ENCODE measurements around the gene IKZF2. TPM values are rescaled to one million over a fixed set of nuclear protein-coding genes. Genes with fewer than 3 reads are reported as not detected.

IKZF2 gene
- total RNA-seq, 2 donors from 2014 or later, result 16.2 to 26.5 TPM

DNA sequence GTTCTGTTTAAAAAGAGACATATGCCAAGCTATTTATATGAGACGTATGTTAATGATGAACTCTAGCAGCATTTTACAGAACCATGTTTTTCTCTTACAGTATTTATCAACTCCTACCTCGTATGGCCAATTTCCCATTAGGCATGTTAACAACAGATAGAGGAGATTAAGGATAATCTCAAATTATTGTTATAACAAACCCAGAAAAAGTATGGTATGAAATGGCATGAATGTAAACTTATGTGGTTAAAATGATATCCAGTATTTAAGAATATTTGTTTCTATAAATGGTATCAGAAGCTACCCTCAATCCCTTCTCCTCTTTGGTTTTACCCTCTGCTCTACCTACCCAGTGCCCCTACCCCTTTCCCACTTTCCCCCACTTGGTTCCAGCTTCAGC is 132.0 kb downstream of the IKZF2 start:
- ATAC-seq (ENCODE audit: insufficient number of reproducible peaks, low FRiP score, low read depth), result no peak
- H3K27ac ChIP-seq, result no peak overlapping the region
- no peaks in the 10 kb centered on the region for H3K9me3 ChIP-seq
- no peaks in the 10 kb centered on the region for H3K36me3 ChIP-seq
- TF ChIP-seq, protein P1, sequence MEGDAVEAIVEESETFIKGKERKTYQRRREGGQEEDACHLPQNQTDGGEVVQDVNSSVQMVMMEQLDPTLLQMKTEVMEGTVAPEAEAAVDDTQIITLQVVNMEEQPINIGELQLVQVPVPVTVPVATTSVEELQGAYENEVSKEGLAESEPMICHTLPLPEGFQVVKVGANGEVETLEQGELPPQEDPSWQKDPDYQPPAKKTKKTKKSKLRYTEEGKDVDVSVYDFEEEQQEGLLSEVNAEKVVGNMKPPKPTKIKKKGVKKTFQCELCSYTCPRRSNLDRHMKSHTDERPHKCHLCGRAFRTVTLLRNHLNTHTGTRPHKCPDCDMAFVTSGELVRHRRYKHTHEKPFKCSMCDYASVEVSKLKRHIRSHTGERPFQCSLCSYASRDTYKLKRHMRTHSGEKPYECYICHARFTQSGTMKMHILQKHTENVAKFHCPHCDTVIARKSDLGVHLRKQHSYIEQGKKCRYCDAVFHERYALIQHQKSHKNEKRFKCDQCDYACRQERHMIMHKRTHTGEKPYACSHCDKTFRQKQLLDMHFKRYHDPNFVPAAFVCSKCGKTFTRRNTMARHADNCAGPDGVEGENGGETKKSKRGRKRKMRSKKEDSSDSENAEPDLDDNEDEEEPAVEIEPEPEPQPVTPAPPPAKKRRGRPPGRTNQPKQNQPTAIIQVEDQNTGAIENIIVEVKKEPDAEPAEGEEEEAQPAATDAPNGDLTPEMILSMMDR (IDR thresholded peaks at IDR 0.05), result no peak
- H3K27me3 ChIP-seq (replicated peaks; ENCODE audit: insufficient read depth), result no peaks in the 10 kb centered on the region
- DNase-seq (ENCODE audit: low spot score), result no peak
- no peak overlapping the region for H3K4me3 ChIP-seq
- H3K4me1 ChIP-seq (ENCODE audit: control insufficient read depth in 1 of 2, low read depth in 2 of 2), result no peaks in the 10 kb centered on the region

GRCh38 chr2:213018340-213018901 is 133.0 kb downstream of the IKZF2 start:
- no peak for ATAC-seq (ENCODE audit: insufficient number of reproducible peaks, low FRiP score, low read depth)
- no peaks in the 10 kb centered on the region for H3K4me1 ChIP-seq (ENCODE audit: control insufficient read depth in 1 of 2, low read depth in 2 of 2)
- no peaks in the 10 kb centered on the region for H3K9me3 ChIP-seq
- H3K27me3 ChIP-seq (replicated peaks; ENCODE audit: insufficient read depth), result no peaks in the 10 kb centered on the region
- H3K36me3 ChIP-seq, result no peaks in the 10 kb centered on the region
- H3K27ac ChIP-seq, result no peak overlapping the region
- H3K4me3 ChIP-seq, result no peak overlapping the region
- TF ChIP-seq, protein P1 (IDR thresholded peaks at IDR 0.05), result no peak
- DNase-seq (ENCODE audit: low spot score), result no peak

GRCh38 chr2:213017404-213017803 is 134.0 kb downstream of the IKZF2 start:
- DNase-seq (ENCODE audit: low spot score) (no peak), ATAC-seq (ENCODE audit: insufficient number of reproducible peaks, low FRiP score, low read depth) (no peak)
- Histone ChIP-seq H3K4me1 (ENCODE audit: control insufficient read depth in 1 of 2, low read depth in 2 of 2) (no peaks in the 10 kb centered on the region), H3K4me3 (no peak overlapping the region), H3K27ac (no peak overlapping the region), H3K9me3 (no peaks in the 10 kb centered on the region), H3K36me3 (no peaks in the 10 kb centered on the region), H3K27me3 (replicated peaks; ENCODE audit: insufficient read depth) (no peaks in the 10 kb centered on the region)
- TF ChIP-seq, protein P1 (IDR thresholded peaks at IDR 0.05), result no peak

- Histone ChIP-seq H3K4me1 (ENCODE audit: control insufficient read depth in 1 of 2, low read depth in 2 of 2) (no peaks in the 10 kb centered on the region), H3K4me3 (no peak overlapping the region), H3K27ac (no peak overlapping the region), H3K27me3 (replicated peaks; ENCODE audit: insufficient read depth) (no peaks in the 10 kb centered on the region), H3K9me3 (no peaks in the 10 kb centered on the region), H3K36me3 (no peaks in the 10 kb centered on the region)
- TF ChIP-seq, protein P1 (IDR thresholded peaks at IDR 0.05), result no peak
- DNase-seq (ENCODE audit: low spot score) (no peak), ATAC-seq (ENCODE audit: insufficient number of reproducible peaks, low FRiP score, low read depth) (no peak)
These were observed 134.4 kb downstream of the IKZF2 start for GRCh38 chr2:213016984-213017351.

DNA sequence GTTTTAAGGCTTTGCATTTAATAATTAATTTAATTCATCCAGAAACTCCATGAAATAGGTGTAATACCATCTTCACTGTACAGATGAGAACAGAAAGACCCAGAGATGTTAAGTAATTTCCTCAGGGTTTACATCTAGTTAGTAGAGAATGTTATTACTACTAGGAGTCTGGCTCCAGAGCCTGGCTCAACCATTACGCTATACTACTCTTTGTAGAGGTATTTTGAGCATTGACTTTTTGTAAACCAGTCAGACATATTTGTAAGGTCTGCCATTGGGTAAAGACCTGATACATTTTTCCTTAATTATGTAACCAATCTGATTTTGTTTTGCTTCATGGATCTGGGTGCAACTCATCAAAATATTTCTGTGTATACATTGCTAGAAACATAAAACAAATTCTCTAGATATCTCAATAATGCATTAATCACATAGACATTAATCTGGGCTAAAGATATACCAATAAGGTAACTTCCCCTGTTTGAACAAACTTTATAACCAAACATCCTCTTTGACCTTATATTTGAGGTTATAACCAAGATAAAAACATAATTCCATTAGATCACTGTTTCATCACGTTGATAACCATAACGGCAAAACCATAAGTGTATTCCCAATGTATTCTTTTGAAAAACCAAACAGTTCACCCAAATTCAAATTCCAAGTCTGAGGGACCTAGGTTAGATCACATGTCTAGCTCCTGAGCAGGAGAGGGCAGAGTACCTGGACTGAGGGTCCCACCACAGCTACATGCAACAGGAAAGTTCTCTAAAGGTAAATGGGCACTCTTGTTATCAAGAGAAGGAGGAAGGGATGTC is 135.0 kb downstream of the IKZF2 start:
- ATAC-seq (ENCODE audit: insufficient number of reproducible peaks, low FRiP score, low read depth), result no peak

More for the DNA sequence above, 135.0 kb downstream of the IKZF2 start:
- H3K27ac ChIP-seq, result no peak overlapping the region
- H3K4me3 ChIP-seq, result no peak overlapping the region
- no peaks in the 10 kb centered on the region for H3K36me3 ChIP-seq
- H3K27me3 ChIP-seq (replicated peaks; ENCODE audit: insufficient read depth), result no peaks in the 10 kb centered on the region
- H3K4me1 ChIP-seq (ENCODE audit: control insufficient read depth in 1 of 2, low read depth in 2 of 2), result no peaks in the 10 kb centered on the region
- TF ChIP-seq, protein P1 (IDR thresholded peaks at IDR 0.05), result no peak
- no peaks in the 10 kb centered on the region for H3K9me3 ChIP-seq
- no peak for DNase-seq (ENCODE audit: low spot score)

Measured in thoracic aorta (tissue), 2 donors.